DMS153 (cell line): ENCODE measurements around the gene CWC22.
"Not testable (repeated sequence)": the region's sequence is repeated elsewhere in the genome, so short reads cannot be mapped to it uniquely, and the experiment has no call there.

Experiments used
- DNase-seq: peaks from one replicate; lab custom pipeline; 2025; lab: John Stamatoyannopoulos, UW

The CWC22 gene

GRCh38 chr2:180003073-180003472 is 4.0 kb downstream of the CWC22 start:
- no peak for DNase-seq

GRCh38 chr2:180002198-180002770 is 4.8 kb downstream of the CWC22 start:
- DNase-seq, result no peak

GRCh38 chr2:180001726-180002125 is 5.4 kb downstream of the CWC22 start:
- no peak for DNase-seq

GRCh38 chr2:180000434-180000833 is 6.7 kb downstream of the CWC22 start:
- no peak for DNase-seq

GRCh38 chr2:179999000-179999399 is 8.1 kb downstream of the CWC22 start:
- DNase-seq, result no peak

GRCh38 chr2:179995741-179996515 is 11.2 kb downstream of the CWC22 start:
- no peak for DNase-seq

GRCh38 chr2:179991344-179991743 is 15.8 kb downstream of the CWC22 start:
- DNase-seq, result no peak

- no peak for DNase-seq
Measured at GRCh38 chr2:179990676-179991317, 16.3 kb downstream of the CWC22 start.

GRCh38 chr2:179987916-179988315 is 19.2 kb downstream of the CWC22 start:
- DNase-seq, result no peak

GRCh38 chr2:179985163-179985820 is 21.8 kb downstream of the CWC22 start:
- DNase-seq, result no peak

- DNase-seq, result no peak
Measured at GRCh38 chr2:179983250-179983932, 23.7 kb downstream of the CWC22 start.

GRCh38 chr2:179981085-179981484 is 26.0 kb downstream of the CWC22 start:
- peak; percentile 2 for DNase-seq

GRCh38 chr2:179974761-179975160 is 32.3 kb downstream of the CWC22 start:
- no peak for DNase-seq

- no peak for DNase-seq
Measured at GRCh38 chr2:179966778-179967394, 40.2 kb downstream of the CWC22 start.

GRCh38 chr2:179965291-179966258 is 41.5 kb downstream of the CWC22 start:
- no peak for DNase-seq

- no peak for DNase-seq
Measured at GRCh38 chr2:179963626-179964025, 43.5 kb downstream of the CWC22 start.

GRCh38 chr2:179958251-179958650 is 48.8 kb downstream of the CWC22 start:
- DNase-seq, result not testable (repeated sequence)

GRCh38 chr2:179954026-179954425 is 53.1 kb downstream of the CWC22 start:
- peak; percentile 68 for DNase-seq

GRCh38 chr2:179953359-179953758 is 53.7 kb downstream of the CWC22 start:
- DNase-seq, result no peak

- no peak for DNase-seq
Measured at GRCh38 chr2:179952658-179953057, 54.4 kb downstream of the CWC22 start.
